B cell (primary cell): ENCODE measurements around the gene PAX3. TPM values are rescaled to one million over a fixed set of nuclear protein-coding genes. Genes with fewer than 3 reads are reported as not detected.

ENCODE experiments used
- ATAC-seq: fragments of 200-7000 bp; cut with Tn5 transposase; one replicate; pipeline ENCODE4 v1.10.0; 2021; ENCODE audit warnings: low read depth, mild to moderate bottlenecking, moderate number of reproducible peaks, moderate library complexity
- CTCF ChIA-PET: fragments of 350-600 bp; sonication (Branson Sonifier 250); formaldehyde crosslinking; loops from one replicate; lab custom pipeline; 2021; ENCODE audit warnings: antibody characterized with exemption, inconsistent platforms; lab: Charles Lee
- POLR2A ChIA-PET: fragments of 350-600 bp; sonication (Branson Sonifier 250); formaldehyde crosslinking; loops from one replicate; lab custom pipeline; 2021; ENCODE audit warnings: antibody characterized with exemption; lab: Charles Lee
- DNase-seq: peaks from one replicate; pipeline ENCODE4 v3.0.0; 2013
- H2AFZ ChIP-seq: 2 replicates; pipeline ENCODE4 v1.6.1; 2012; ENCODE audit warnings: mild to moderate bottlenecking, low read depth, low read length; ENCODE audit not compliant: insufficient read depth, poor library complexity, severe bottlenecking
- H3K27ac ChIP-seq, 2 donors: 1 replicate in 1 of 2; 2 replicates in 1 of 2; pipeline ENCODE4 v1.5.1; 2012 to 2013; ENCODE audit warnings: low read length in 2 of 2, mild to moderate bottlenecking in 2 of 2, moderate library complexity in 1 of 2
- H3K27me3 ChIP-seq, 4 experiments: fragments of 200-600 bp in 1 of 4; sonication (generic) in 1 of 4; replicated peaks in 1 of 4; 1 replicate in 2 of 4; 2 replicates in 2 of 4; pipeline versions ENCODE4 v1.6.1 to v1.7.0; 2013 to 2016; ENCODE audit warnings: low read length in 3 of 4, mild to moderate bottlenecking in 2 of 4, mixed read lengths in 1 of 4, moderate library complexity in 1 of 4; ENCODE audit not compliant: insufficient read depth in 4 of 4, control insufficient read depth in 3 of 4; ENCODE audit errors: control extremely low read depth in 1 of 4
- H3K36me3 ChIP-seq, 2 experiments: replicated peaks in 1 of 2; 1 replicate in 1 of 2; 2 replicates in 1 of 2; pipeline versions ENCODE4 v1.6.1 to v1.7.1; 2013; ENCODE audit warnings: low read length in 1 of 2; ENCODE audit not compliant: insufficient read depth in 2 of 2, control insufficient read depth in 1 of 2; ENCODE audit errors: control extremely low read depth in 1 of 2, extremely low read depth in 1 of 2
- H3K4me1 ChIP-seq, 2 donors: fragments of 200-600 bp in 1 of 2; sonication (generic) in 1 of 2; 1 replicate in 1 of 2; 2 replicates in 1 of 2; pipeline versions ENCODE4 v1.5.1 to v1.6.1; 2013 to 2017; ENCODE audit warnings: low read length in 2 of 2; ENCODE audit not compliant: control insufficient read depth in 2 of 2, insufficient read depth in 2 of 2
- H3K4me2 ChIP-seq: replicated peaks from 2 replicates; pipeline ENCODE3; 2012; ENCODE audit warnings: mild to moderate bottlenecking, low read depth, low read length; ENCODE audit not compliant: poor library complexity, severe bottlenecking
- H3K4me3 ChIP-seq, 5 experiments: fragments of 200-600 bp in 1 of 5; sonication (generic) in 1 of 5; 1 replicate in 3 of 5; 2 replicates in 2 of 5; pipeline versions ENCODE4 v1.5.1 to v1.7.0; 2011 to 2016; ENCODE audit warnings: low read length in 4 of 5, mild to moderate bottlenecking in 4 of 5, low read depth in 2 of 5, control low read depth in 1 of 5, moderate library complexity in 1 of 5; ENCODE audit not compliant: insufficient read depth in 1 of 5; ENCODE audit errors: control extremely low read depth in 1 of 5, extremely low read depth in 1 of 5
- H3K79me2 ChIP-seq: fragments of 200-600 bp; sonication (generic); one replicate; pipeline ENCODE4 v1.6.0; 2016; ENCODE audit warnings: low read length; ENCODE audit not compliant: control insufficient read depth, insufficient read depth
- H3K9ac ChIP-seq: fragments of 200-600 bp; sonication (generic); 2 replicates; pipeline ENCODE4 v1.6.1; 2017; ENCODE audit warnings: mild to moderate bottlenecking, low read length, moderate library complexity
- H3K9me3 ChIP-seq, 3 donors: one replicate each; pipeline versions ENCODE4 v1.6.1 to v1.7.1; 2013; ENCODE audit warnings: low read length in 2 of 3; ENCODE audit not compliant: control insufficient read depth in 2 of 3, insufficient read depth in 1 of 3; ENCODE audit errors: control extremely low read depth in 1 of 3
- H4K20me1 ChIP-seq: 2 replicates; pipeline ENCODE4 v1.6.0; 2012; ENCODE audit warnings: mild to moderate bottlenecking, low read length; ENCODE audit not compliant: insufficient read depth, control insufficient read depth, poor library complexity, severe bottlenecking
- H3K27ac Mint-ChIP-seq: one replicate; pipeline ENCODE4 v1.8.0; 2021; ENCODE audit warnings: mixed read lengths
- H3K27me3 Mint-ChIP-seq: one replicate; pipeline ENCODE4 v1.8.0; 2021; ENCODE audit warnings: mixed read lengths
- H3K4me1 Mint-ChIP-seq: one replicate; pipeline ENCODE4 v1.8.0; 2021; ENCODE audit warnings: mixed read lengths
- H3K4me3 Mint-ChIP-seq: one replicate; pipeline ENCODE4 v1.8.0; 2021; ENCODE audit warnings: mixed read lengths
- H3K9me3 Mint-ChIP-seq: one replicate; pipeline ENCODE4 v1.8.0; 2022; ENCODE audit warnings: mixed read lengths; ENCODE audit not compliant: insufficient read depth
- EZH2 ChIP-seq: IDR thresholded peaks from 2 replicates; pipeline ENCODE4 v1.6.1; 2012; ENCODE audit warnings: borderline replicate concordance, low read depth, mild to moderate bottlenecking, moderate library complexity, low read length; ENCODE audit not compliant: insufficient read depth, poor library complexity, severe bottlenecking
- WGBS: methylation state at CpG from one replicate; pipeline ENCODE4 v1.1.5; 2013; ENCODE audit warnings: missing lambda C conversion rate; ENCODE audit not compliant: insufficient coverage; 5-methylcytosine and 5-hydroxymethylcytosine counted together
- intact Hi-C: fragments of 100-400 bp; cut with micrococcal nuclease; formaldehyde crosslinking; loops from one replicate; pipeline ENCODE4 v1.10.0; 2022
- polyA plus RNA-seq: library from polyadenylated mRNA; depleted of rRNA; stranded (reverse); fragments of >200 nt; gene quantifications from 2 replicates; pipeline ENCODE4 v1.2.3, GENCODE V29; 2012
- total RNA-seq, 2 donors: library from RNA; stranded (reverse); fragments of 120-200 nt in 1 of 2; gene quantifications; 1 replicate in 1 of 2; 2 replicates in 1 of 2; pipeline versions ENCODE4 v1.2.3 to v1.2.4, GENCODE V29; 2013 to 2022
- TF ChIP-seq, protein P1 (sequence below): fragments of 200-600 bp; IDR thresholded peaks from one replicate; pipeline ENCODE4 v1.8.0; 2022; ENCODE audit warnings: antibody characterized with exemption, mild to moderate bottlenecking

The PAX3 gene
- total and polyA plus RNA-seq, 2 donors (not counting 1 experiment from before 2014, with no cell fraction given) = not detected

GRCh38 chr2:222261504-222261903 lies 37.3 kb downstream of the PAX3 start:
- POLR2A ChIA-PET = no interaction called here
- Mint-ChIP-seq H3K4me3 (no peak overlapping the region), H3K27me3 (peaks cover 26% of the 10 kb centered on the region), H3K4me1 (no peaks in the 10 kb centered on the region), H3K27ac (no peak overlapping the region), H3K9me3 (peaks cover 3% of the 10 kb centered on the region)
- ATAC-seq (no peak), DNase-seq (no peak)
- H4K20me1 ChIP-seq = no peaks in the 10 kb centered on the region
- CTCF ChIA-PET = no interaction called here
- H3K9me3 ChIP-seq = no peaks in the 10 kb centered on the region
- H3K9ac ChIP-seq = no peak overlapping the region
- no CpG with 5 or more reads among the region's 2 CpGs for WGBS
- H2AFZ ChIP-seq = no peak overlapping the region
- H3K4me1 ChIP-seq = no peaks in the 10 kb centered on the region
- no peaks in the 10 kb centered on the region for H3K27me3 ChIP-seq
- no peak overlapping the region for H3K4me2 ChIP-seq
- no peak overlapping the region for H3K27ac ChIP-seq
- no peak overlapping the region for H3K4me3 ChIP-seq
- TF ChIP-seq, protein P1, sequence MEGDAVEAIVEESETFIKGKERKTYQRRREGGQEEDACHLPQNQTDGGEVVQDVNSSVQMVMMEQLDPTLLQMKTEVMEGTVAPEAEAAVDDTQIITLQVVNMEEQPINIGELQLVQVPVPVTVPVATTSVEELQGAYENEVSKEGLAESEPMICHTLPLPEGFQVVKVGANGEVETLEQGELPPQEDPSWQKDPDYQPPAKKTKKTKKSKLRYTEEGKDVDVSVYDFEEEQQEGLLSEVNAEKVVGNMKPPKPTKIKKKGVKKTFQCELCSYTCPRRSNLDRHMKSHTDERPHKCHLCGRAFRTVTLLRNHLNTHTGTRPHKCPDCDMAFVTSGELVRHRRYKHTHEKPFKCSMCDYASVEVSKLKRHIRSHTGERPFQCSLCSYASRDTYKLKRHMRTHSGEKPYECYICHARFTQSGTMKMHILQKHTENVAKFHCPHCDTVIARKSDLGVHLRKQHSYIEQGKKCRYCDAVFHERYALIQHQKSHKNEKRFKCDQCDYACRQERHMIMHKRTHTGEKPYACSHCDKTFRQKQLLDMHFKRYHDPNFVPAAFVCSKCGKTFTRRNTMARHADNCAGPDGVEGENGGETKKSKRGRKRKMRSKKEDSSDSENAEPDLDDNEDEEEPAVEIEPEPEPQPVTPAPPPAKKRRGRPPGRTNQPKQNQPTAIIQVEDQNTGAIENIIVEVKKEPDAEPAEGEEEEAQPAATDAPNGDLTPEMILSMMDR = no peak
- no peak for TF ChIP-seq EZH2
- H3K36me3 ChIP-seq = no peaks in the 10 kb centered on the region
- intact Hi-C loops = no loop called here
- H3K79me2 ChIP-seq = no peaks in the 10 kb centered on the region

DNA sequence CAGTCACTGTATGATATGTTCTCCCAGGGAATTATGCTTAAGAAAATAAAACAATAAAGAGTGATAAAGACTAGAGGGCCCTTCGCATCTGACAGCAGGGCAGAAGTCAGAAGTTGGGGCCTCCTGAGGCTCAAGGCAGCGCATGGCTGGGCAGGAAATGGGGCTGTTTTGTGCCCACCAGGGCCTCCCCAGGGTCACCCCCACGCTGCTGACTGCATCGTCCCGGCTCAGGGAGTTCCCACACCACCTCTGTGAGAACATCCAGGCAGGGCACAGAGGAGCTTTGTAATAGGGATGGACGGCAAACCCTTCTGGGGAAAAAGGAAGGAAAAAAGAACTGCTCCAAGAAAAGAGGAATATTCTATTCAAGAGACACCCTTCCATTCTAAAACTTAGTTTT lies 41.2 kb downstream of the PAX3 start:
- Histone ChIP-seq H3K4me1 (no peaks in the 10 kb centered on the region), H3K9ac (no peak overlapping the region), H3K27me3 (no peaks in the 10 kb centered on the region), H3K79me2 (no peaks in the 10 kb centered on the region), H4K20me1 (no peaks in the 10 kb centered on the region), H3K9me3 (no peaks in the 10 kb centered on the region), H3K4me3 (no peak overlapping the region), H2AFZ (no peak overlapping the region), H3K4me2 (no peak overlapping the region), H3K36me3 (no peaks in the 10 kb centered on the region), H3K27ac (no peak overlapping the region)
- CTCF ChIA-PET = no interaction called here
- Mint-ChIP-seq H3K27ac (no peak overlapping the region), H3K4me3 (no peak overlapping the region), H3K27me3 (peaks cover 28% of the 10 kb centered on the region), H3K4me1 (no peaks in the 10 kb centered on the region), H3K9me3 (no peaks in the 10 kb centered on the region)
- no peak for DNase-seq
- no peak for ATAC-seq
- 44% methylated on average over 5 of the region's 6 CpGs for WGBS
- POLR2A ChIA-PET = no interaction called here
- intact Hi-C loops = no loop called here
- TF ChIP-seq, protein P1 = no peak
- TF ChIP-seq EZH2 = no peak
